HepG2 (cell line): Measurements from ENCODE around the gene DOCK9. TPM values are rescaled to one million over a fixed set of nuclear protein-coding genes. Genes with fewer than 3 reads are reported as not detected.

Experiments used
- ATAC-seq: fragments of 200-7000 bp; cut with Tn5 transposase; 3 replicates; pipeline ENCODE4 v1.9.1; 2020; ENCODE audit warnings: mild to moderate bottlenecking, moderate library complexity
- BruUV-seq: library from RNA; stranded (reverse); fragments of 400-500 nt; replicated peaks from 2 replicates; lab custom pipeline; 2021; lab: Mats Ljungman, UMichigan
- CTCF ChIA-PET: fragments of 300-600 bp; formaldehyde crosslinking; extraction: SDS; loops from one replicate; lab custom pipeline; 2021; ENCODE audit warnings: low total read pairs, inconsistent platforms, low intra/inter-chr PET ratio; lab: Yijun Ruan, JAX
- POLR2A ChIA-PET: fragments of 350-600 bp; sonication (Branson Sonifier 250); formaldehyde crosslinking; loops from one replicate; lab custom pipeline; 2020; ENCODE audit warnings: antibody characterized with exemption, inconsistent platforms; lab: Yijun Ruan, JAX
- DNase-seq: peaks from one replicate; pipeline ENCODE4 v3.0.0-alpha.2; 2015; ENCODE audit warnings: low spot score
- FAIRE-seq: peaks from 3 replicates; lab custom pipeline; 2011; peaks lifted over from hg19 to GRCh38; lab: Jason Lieb, UNC
- H2AFZ ChIP-seq: one replicate; pipeline ENCODE4 v1.6.1; 2011; ENCODE audit warnings: low read length, inconsistent platforms
- H3K27ac ChIP-seq: fragments of 300-600 bp; 3 replicates; pipeline ENCODE4 v1.8.0; 2011; ENCODE audit warnings: mixed run types, mild to moderate bottlenecking, mixed read lengths, low read length, inconsistent platforms; ENCODE audit not compliant: insufficient read depth; ENCODE audit errors: extremely low read length
- H3K27me3 ChIP-seq, 2 experiments: fragments of 200-600 bp in 1 of 2; 2 replicates in 1 of 2; 3 replicates in 1 of 2; pipeline versions ENCODE4 v1.6.0 to v1.8.0; 2011; ENCODE audit warnings: low read length in 2 of 2, mild to moderate bottlenecking in 2 of 2, moderate library complexity in 2 of 2, inconsistent platforms in 1 of 2; ENCODE audit not compliant: insufficient read depth in 2 of 2, control insufficient read depth in 1 of 2
- H3K36me3 ChIP-seq, 2 experiments: fragments of 200-600 bp in 1 of 2; replicated peaks in 1 of 2; 2 replicates in 1 of 2; 3 replicates in 1 of 2; pipeline versions ENCODE4 v1.5.1 to v1.8.0; 2011; ENCODE audit warnings: low read length in 2 of 2, inconsistent platforms in 1 of 2; ENCODE audit not compliant: insufficient read depth in 2 of 2, control insufficient read depth in 1 of 2
- H3K4me1 ChIP-seq: 2 replicates; pipeline ENCODE4 v1.5.1; 2012; ENCODE audit warnings: low read length, inconsistent platforms; ENCODE audit not compliant: insufficient read depth
- H3K4me2 ChIP-seq: 2 replicates; pipeline ENCODE4 v1.6.0; 2011; ENCODE audit warnings: low read depth, low read length, inconsistent platforms
- H3K4me3 ChIP-seq, 3 experiments: fragments of 200-600 bp in 1 of 3; sonication (generic), shearing (Covaris generic) in 1 of 3; replicated peaks in 1 of 3; 2 replicates each; pipeline ENCODE4 v1.5.1; 2011 to 2016; ENCODE audit warnings: low read length in 3 of 3, inconsistent platforms in 2 of 3, low read depth in 2 of 3, mild to moderate bottlenecking in 2 of 3, control low read depth in 1 of 3, mixed read lengths in 1 of 3; ENCODE audit not compliant: insufficient read depth in 1 of 3
- H3K79me2 ChIP-seq: one replicate; pipeline ENCODE4 v1.6.1; 2011; ENCODE audit warnings: low read length, inconsistent platforms; ENCODE audit not compliant: insufficient read depth
- H3K9ac ChIP-seq: 2 replicates; pipeline ENCODE4 v1.6.0; 2011; ENCODE audit warnings: mild to moderate bottlenecking, low read depth, low read length, inconsistent platforms; ENCODE audit not compliant: insufficient read depth
- H3K9me3 ChIP-seq: 2 replicates; pipeline ENCODE4 v1.5.1; 2012; ENCODE audit warnings: mild to moderate bottlenecking, low read length
- H4K20me1 ChIP-seq: 2 replicates; pipeline ENCODE4 v1.6.0; 2011; ENCODE audit warnings: inconsistent platforms, mild to moderate bottlenecking, low read length, moderate library complexity; ENCODE audit not compliant: insufficient read depth
- ARHGAP35 ChIP-seq: sonication (generic); formaldehyde crosslinking; IDR thresholded peaks from 2 replicates; pipeline ENCODE4 v1.9.0; 2022; ENCODE audit warnings: mild to moderate bottlenecking, inconsistent platforms, moderate library complexity, missing genetic modification reagents, borderline replicate concordance
- ARID3A ChIP-seq: IDR thresholded peaks from 2 replicates; pipeline ENCODE4 v1.6.1; 2012; ENCODE audit warnings: low read depth, low read length, improper control_type of control experiment
- ATF5 ChIP-seq: sonication (generic); formaldehyde crosslinking; IDR thresholded peaks from 2 replicates; pipeline ENCODE4 v1.4.0; 2020; ENCODE audit warnings: mild to moderate bottlenecking, low read depth, missing genetic modification reagents
- BCLAF1 ChIP-seq: fragments of 450-650 bp; IDR thresholded peaks from 2 replicates; pipeline ENCODE4 v1.6.1; 2017; ENCODE audit warnings: mild to moderate bottlenecking
- CREBL2 ChIP-seq: sonication (generic); formaldehyde crosslinking; IDR thresholded peaks from 2 replicates; pipeline ENCODE4 v1.8.1; 2023; ENCODE audit warnings: missing genetic modification reagents, mild to moderate bottlenecking, borderline replicate concordance
- ETV6 ChIP-seq: sonication (generic); formaldehyde crosslinking; conservative IDR thresholded peaks from 2 replicates; pipeline ENCODE4 v1.4.0; 2020; ENCODE audit warnings: missing genetic modification reagents
- HMG20B ChIP-seq: conservative IDR thresholded peaks from 2 replicates; pipeline ENCODE4 v1.6.1; 2016; ENCODE audit warnings: missing genetic modification reagents, missing compliant biosample characterization
- KLF16 ChIP-seq, 2 experiments: sonication (generic) in 1 of 2; formaldehyde crosslinking in 1 of 2; IDR thresholded peaks; 2 replicates each; pipeline versions ENCODE4 v1.6.1 to v1.8.0; 2016 to 2023; ENCODE audit warnings: missing genetic modification reagents in 2 of 2, missing compliant biosample characterization in 1 of 2
- MIER3 ChIP-seq: IDR thresholded peaks from 2 replicates; pipeline ENCODE4 v1.6.1; 2016; ENCODE audit warnings: missing compliant biosample characterization, borderline replicate concordance
- NFYB ChIP-seq: sonication (generic); formaldehyde crosslinking; IDR thresholded peaks from 2 replicates; pipeline ENCODE4 v1.4.0; 2020; ENCODE audit warnings: missing genetic modification reagents
- NR2F6 ChIP-seq, 2 experiments: IDR thresholded peaks; 2 replicates each; pipeline ENCODE4 v1.6.1; 2016; ENCODE audit warnings: antibody characterized with exemption in 1 of 2, mild to moderate bottlenecking in 1 of 2
- SP1 ChIP-seq, 2 experiments: fragments of 450-650 bp in 1 of 2; sonication (generic) in 1 of 2; formaldehyde crosslinking in 1 of 2; IDR thresholded peaks; 2 replicates each; pipeline versions ENCODE4 v1.4.0 to v1.6.1; 2016 to 2020; ENCODE audit warnings: missing genetic modification reagents in 1 of 2
- TRIM24 ChIP-seq: sonication (generic); formaldehyde crosslinking; IDR thresholded peaks from 2 replicates; pipeline ENCODE4 v1.8.0; 2022; ENCODE audit warnings: mild to moderate bottlenecking, missing genetic modification reagents
- ZFP36L2 ChIP-seq: sonication (generic); formaldehyde crosslinking; IDR thresholded peaks from 2 replicates; pipeline ENCODE4 v1.4.0; 2020; ENCODE audit warnings: missing genetic modification reagents
- ZNF30 ChIP-seq: sonication (generic); formaldehyde crosslinking; IDR thresholded peaks from 2 replicates; pipeline ENCODE4 v1.5.0; 2020; ENCODE audit warnings: mild to moderate bottlenecking, missing genetic modification reagents
- ZNF512 ChIP-seq: sonication (generic); formaldehyde crosslinking; IDR thresholded peaks from 2 replicates; pipeline ENCODE4 v1.4.0; 2020; ENCODE audit warnings: mild to moderate bottlenecking, missing genetic modification reagents
- ZNF749 ChIP-seq: sonication (generic); formaldehyde crosslinking; IDR thresholded peaks from 2 replicates; pipeline ENCODE4 v1.8.0; 2022; ENCODE audit warnings: mild to moderate bottlenecking, missing genetic modification reagents, moderate library complexity, borderline replicate concordance
- ZSCAN25 ChIP-seq: sonication (generic); formaldehyde crosslinking; IDR thresholded peaks from 2 replicates; pipeline ENCODE4 v1.8.0; 2022; ENCODE audit warnings: mild to moderate bottlenecking, missing genetic modification reagents
- WGBS: methylation state at CpG from one replicate; pipeline ENCODE4 v1.1.6; 2017; ENCODE audit warnings: low lambda C conversion rate; 5-methylcytosine and 5-hydroxymethylcytosine counted together
- in situ Hi-C: cut with HindIII; loops from 2 replicates; pipeline ENCODE4 v1.10.0; 2017; ENCODE audit warnings: low pct_unique_long_range_greater_than_20kb; ENCODE audit not compliant: extremely low pct_ligation_motif_present
- intact Hi-C: fragments of 100-400 bp; cut with micrococcal nuclease; formaldehyde crosslinking; loops from one replicate; pipeline ENCODE4 v1.10.0; 2022; ENCODE audit not compliant: unreplicated experiment
- polyA plus RNA-seq, 8 experiments: library from polyadenylated mRNA; depleted of rRNA in 3 of 8; stranded (reverse) in 7 of 8; unstranded in 1 of 8; fragments of >200 nt; fragmentation: Illumina TruSeq in 4 of 8; extraction: Trizol in 4 of 8; gene quantifications; 2 replicates each; pipeline versions ENCODE4 v1.2.1 to v1.2.3, GENCODE V29; 2011 to 2016; ENCODE audit warnings: low read depth in 4 of 8, missing spikeins in 1 of 8, mixed read lengths in 1 of 8; ENCODE audit not compliant: insufficient read depth in 1 of 8
- total RNA-seq, 5 experiments: library from RNA; depleted of rRNA; stranded (reverse); fragments of >200 nt; fragmentation: Illumina TruSeq; extraction: Trizol; gene quantifications; 2 replicates each; pipeline ENCODE4 v1.2.3, GENCODE V29; 2016; ENCODE audit warnings: low read depth in 1 of 5

DOCK9 gene
- total and polyA plus RNA-seq, 2 of the 13 experiments (the other 11 are each of a cell fraction or from before 2014, with no cell fraction given), result 0.44 to 0.97 TPM

GRCh38 chr13:99000137-99000536 lies 22.3 kb upstream of the DOCK9 start (continued):
- TF ChIP-seq ARHGAP35 (CRISPR knock-in tag) (no peak), TRIM24 (CRISPR knock-in tag) (no peak), MIER3 (CRISPR knock-in tag) (no peak), ZNF512 (CRISPR knock-in tag) (no peak), CREBL2 (CRISPR knock-in tag) (no peak)

GRCh38 chr13:98999639-98999952 lies 21.7 kb upstream of the DOCK9 start:
- FAIRE-seq (no peak), DNase-seq (no peak), ATAC-seq (no peak)
- Histone ChIP-seq H4K20me1 (no peaks in the 10 kb centered on the region), H3K27me3 (no peaks in the 10 kb centered on the region), H3K4me1 (no peaks in the 10 kb centered on the region), H3K4me2 (no peak overlapping the region), H3K27ac (no peak overlapping the region), H2AFZ (no peak overlapping the region), H3K79me2 (no peaks in the 10 kb centered on the region), H3K36me3 (no peaks in the 10 kb centered on the region), H3K9ac (no peak overlapping the region), H3K9me3 (no peaks in the 10 kb centered on the region), H3K4me3 (no peak overlapping the region)
- in situ Hi-C loops (no loop called here), intact Hi-C loops (no loop called here)
- no TSS peak for BruUV-seq
- ChIA-PET POLR2A (no interaction called here), CTCF (no interaction called here)
- 10% methylated on average over 2 of the region's 2 CpGs for WGBS
- no peak for TF ChIP-seq SP1 (IDR thresholded peaks at IDR 0.05)
- TF ChIP-seq SP1 (CRISPR knock-in tag; IDR thresholded peaks at IDR 0.05), result no peak
- no peak for TF ChIP-seq KLF16 (CRISPR knock-in tag; IDR thresholded peaks at IDR 0.05)
- no peak for TF ChIP-seq NFYB (CRISPR knock-in tag)
- no peak for TF ChIP-seq BCLAF1
- no peak for TF ChIP-seq ETV6
- no peak for TF ChIP-seq ARID3A
- TF ChIP-seq ATF5, result no peak
- no peak for TF ChIP-seq ZFP36L2 (CRISPR knock-in tag)
- no peak for TF ChIP-seq ZNF30 (CRISPR knock-in tag)
- TF ChIP-seq ZNF749 (CRISPR knock-in tag), result no peak
- no peak for TF ChIP-seq HMG20B (CRISPR knock-in tag)
- no peak for TF ChIP-seq ZSCAN25 (CRISPR knock-in tag)
- no peak for TF ChIP-seq NR2F6 (IDR thresholded peaks at IDR 0.05)
- TF ChIP-seq NR2F6 (CRISPR knock-in tag; IDR thresholded peaks at IDR 0.05), result no peak
